GM20431 (cell line): ENCODE results near the gene MAP6.

Source experiments
- in situ Hi-C: fragments of 300-500 bp; cut with MseI, MboI; formaldehyde crosslinking; loops from one replicate; pipeline ENCODE4 v1.15.0; 2020; ENCODE audit warnings: low sequenced_read_pairs; ENCODE audit not compliant: unreplicated experiment

MAP6 gene

DNA sequence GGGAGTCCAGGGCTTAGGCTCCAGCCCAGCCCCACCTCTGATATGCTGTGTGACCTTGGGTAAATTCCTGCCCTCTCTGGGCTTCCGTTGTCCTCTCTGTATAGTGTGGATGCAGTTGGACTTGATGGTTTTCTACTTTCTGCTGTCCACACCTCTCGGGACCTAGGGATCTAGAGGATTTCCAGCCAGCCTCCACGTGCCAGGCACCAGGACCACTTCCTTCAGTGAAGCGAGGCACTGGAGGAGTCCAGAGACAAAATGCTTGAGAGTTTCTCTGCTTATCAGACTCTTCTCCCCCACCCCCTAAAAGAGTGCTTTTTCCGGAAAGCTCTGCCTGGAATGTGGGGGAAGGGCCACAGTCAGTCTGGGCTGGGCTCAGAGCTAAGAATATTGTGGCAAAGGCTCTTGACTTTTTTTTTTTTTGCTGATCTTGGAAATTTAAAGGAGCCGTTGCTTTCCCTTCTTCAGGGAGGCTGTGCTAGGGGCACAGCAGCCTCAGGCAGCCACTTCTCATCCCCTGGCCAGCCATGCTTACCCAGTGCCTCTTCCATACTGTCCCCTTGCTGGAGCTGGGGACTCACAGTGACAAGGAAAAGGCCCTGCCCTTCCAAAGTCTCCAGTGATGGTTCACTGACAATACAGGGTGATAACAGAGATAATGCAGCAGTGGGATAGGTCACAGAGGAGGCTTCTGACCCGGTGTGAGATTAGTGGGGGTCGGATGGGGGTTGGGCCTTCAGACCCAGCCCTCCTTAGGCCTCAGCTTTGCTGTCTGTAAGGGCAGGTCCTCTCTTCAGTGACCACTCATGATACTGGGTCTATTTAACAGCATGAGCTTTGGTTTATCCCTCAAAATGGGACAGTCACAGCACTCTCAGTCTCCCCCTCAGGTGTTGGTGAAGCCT, 109.6 kb downstream of the MAP6 start:
- in situ Hi-C loops, result no loop called here

DNA sequence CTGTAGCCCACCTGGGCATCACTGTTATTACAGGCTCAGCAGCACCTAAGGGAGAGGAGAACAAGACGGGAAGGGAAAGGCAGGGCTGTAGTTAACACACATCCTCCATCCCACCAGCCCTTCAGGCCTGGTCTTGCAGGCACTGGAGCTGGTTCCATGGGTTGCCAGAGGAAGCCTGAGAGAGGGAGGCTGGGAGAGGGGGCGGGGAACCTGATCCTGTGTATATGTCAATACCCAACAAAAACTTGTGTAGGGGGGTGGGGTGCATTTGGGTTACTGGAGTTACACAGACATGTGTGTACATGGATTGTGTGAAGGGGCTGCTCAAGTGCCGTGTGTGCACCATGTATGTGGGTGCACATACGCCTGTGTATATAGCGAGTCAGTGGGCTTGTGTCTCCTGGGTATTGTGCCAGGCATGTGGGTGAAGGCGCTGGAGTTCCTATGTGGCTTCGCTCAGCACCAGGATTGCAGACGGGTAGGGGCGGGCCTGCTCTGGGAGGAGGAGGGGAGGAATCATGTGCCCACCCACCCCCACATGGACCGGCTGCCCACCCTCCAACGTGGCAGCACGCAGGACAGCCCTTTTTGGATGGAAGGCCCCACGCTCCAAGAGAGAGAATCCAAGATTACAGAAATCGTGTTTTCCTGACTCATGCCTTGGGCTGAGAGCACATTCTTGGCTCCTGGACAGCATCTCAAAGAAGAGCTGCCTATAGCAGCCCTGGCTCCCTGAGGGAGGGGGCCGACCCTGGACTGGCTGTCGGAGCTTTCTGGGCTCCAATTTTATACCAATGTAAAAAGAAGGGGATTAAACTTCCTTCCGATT, 111.0 kb downstream of the MAP6 start:
- in situ Hi-C loops, result no loop called here

DNA sequence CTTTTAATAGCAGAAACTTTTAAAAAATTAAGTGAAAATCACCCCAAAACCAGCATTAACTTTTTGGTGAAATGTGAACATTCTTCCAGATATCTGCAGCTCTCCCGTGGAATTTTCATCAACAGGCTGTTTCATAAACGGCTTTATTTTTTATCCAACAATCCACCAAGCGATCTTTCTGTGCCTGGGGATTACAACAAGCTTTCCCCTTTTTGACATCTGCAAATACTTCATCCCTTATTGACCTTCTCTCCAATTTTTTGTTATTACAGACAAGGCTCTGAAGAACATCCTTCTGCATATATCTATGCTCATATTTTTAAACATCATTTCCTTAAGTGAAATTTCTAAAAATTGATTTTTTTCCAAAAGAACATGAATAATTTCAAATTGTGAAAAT, 112.6 kb downstream of the MAP6 start:
- in situ Hi-C loops, result no loop called here

- in situ Hi-C loops, result no loop called here
Observed at GRCh38 chr11:75555079-75555811, 113.6 kb downstream of the MAP6 start.

GRCh38 chr11:75554258-75555022, 114.4 kb downstream of the MAP6 start:
- in situ Hi-C loops, result no loop called here

DNA sequence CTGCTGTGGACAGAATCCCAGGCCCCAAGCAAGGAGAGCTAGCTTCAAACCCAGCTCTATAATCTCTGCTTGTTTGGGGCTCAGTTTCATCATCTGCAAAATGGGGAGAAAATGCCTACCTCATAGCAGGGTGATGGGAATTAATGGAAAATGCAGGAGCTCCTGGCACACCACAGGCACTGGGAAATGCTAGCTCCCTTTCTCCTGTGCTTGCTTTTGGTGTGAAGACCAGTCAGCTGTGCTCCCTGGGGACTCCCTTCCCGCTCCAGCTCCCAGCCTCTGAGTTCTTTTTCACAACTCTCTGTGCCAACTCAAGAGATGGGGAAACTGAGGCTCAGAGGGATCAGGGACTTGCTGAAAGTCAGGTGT, 115.0 kb downstream of the MAP6 start:
- in situ Hi-C loops, result no loop called here

DNA sequence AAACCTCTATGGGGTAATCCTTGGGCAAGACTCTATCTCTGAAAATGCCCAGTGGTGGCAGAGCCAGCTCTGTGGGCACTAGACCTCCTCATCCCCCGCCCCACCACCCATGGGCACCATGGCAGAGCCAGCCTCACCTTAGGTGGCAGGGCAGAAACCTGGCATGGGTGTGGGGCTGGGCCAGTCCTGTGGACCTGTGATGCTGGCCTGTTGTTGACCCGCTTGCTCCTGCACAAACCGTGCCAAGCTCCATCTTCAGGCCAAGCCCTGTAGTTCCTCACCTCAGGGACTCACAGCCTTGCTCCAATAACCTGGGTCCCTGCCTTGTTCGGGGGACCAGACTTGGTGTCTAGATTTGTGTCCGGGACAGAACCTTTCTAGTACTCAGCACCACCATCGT, 115.7 kb downstream of the MAP6 start:
- in situ Hi-C loops, result no loop called here

GRCh38 chr11:75549370-75549958, 119.4 kb downstream of the MAP6 start:
- in situ Hi-C loops, result no loop called here

DNA sequence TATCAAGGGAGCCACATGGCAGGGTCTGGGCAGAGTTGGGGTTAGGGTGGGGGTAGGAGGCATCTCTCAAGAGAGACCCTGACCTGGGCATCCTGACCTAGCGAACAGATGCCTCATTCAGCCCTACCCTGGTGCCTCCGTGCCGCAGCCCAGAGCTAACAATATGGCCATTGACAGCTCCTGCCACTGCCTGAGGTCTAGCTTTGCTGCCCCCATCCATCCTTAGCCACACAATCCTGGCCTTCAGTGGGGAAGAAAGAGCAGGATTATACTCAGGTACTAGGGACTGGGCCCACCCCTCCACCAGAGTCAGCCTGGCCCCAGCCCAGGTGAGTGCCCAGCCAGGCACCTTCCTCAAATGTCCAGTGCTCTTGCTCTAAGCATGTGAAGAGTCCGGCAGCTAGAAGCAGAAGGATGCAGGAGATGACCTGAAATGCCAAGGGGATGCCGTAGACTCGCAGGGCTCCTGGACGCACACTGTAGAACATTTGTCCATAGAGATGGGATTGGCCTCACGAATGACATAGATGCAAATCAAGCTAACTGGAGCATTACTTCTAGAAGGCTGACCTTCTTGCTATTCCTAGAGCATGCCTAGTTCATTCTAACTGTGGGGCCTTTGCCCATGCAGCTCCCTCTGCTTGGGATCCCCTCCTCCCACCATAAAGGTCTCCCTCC, 120.1 kb downstream of the MAP6 start:
- in situ Hi-C loops, result no loop called here

GRCh38 chr11:75547617-75548058, 121.2 kb downstream of the MAP6 start:
- in situ Hi-C loops, result no loop called here

DNA sequence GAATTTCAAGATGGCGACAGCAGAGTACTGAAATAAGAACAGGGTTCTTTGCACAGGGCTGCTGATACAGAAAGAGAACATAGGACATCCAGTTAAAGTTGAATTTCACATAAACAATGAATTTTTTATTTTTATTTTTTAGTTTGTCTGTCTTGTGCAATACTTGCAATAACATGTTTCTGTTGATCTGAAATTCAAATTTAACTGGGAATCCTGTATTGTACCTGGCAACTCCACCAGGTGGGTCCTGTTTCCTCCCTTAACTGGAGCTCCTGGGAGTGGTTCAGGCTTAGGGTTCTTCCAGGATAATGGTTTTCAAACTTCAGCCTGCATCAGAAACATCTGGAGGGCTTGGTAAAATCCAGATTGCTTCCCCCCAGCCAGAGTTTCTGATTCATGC, 121.7 kb downstream of the MAP6 start:
- in situ Hi-C loops, result no loop called here

GRCh38 chr11:75543806-75544205, 125.0 kb downstream of the MAP6 start:
- in situ Hi-C loops, result no loop called here

DNA sequence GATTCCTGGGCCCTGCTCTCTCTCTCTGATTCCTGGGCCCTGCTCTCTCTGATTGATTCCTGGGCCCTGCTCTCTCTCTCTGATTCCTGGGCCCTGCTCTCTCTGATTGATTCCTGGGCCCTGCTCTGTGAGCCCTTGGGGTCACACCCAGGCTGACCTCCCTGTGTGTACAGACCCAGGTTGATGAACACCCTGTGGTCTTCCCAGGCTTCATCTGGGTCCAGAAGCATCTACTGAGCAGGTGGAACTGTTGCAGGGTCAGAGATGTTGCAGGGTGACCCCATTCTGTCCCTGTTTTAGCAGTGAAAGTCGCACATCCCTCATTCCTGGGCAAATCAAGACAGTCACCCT, 126.8 kb downstream of the MAP6 start:
- in situ Hi-C loops, result no loop called here

- in situ Hi-C loops, result no loop called here
Observed at GRCh38 chr11:75541193-75542087, 127.4 kb downstream of the MAP6 start.

DNA sequence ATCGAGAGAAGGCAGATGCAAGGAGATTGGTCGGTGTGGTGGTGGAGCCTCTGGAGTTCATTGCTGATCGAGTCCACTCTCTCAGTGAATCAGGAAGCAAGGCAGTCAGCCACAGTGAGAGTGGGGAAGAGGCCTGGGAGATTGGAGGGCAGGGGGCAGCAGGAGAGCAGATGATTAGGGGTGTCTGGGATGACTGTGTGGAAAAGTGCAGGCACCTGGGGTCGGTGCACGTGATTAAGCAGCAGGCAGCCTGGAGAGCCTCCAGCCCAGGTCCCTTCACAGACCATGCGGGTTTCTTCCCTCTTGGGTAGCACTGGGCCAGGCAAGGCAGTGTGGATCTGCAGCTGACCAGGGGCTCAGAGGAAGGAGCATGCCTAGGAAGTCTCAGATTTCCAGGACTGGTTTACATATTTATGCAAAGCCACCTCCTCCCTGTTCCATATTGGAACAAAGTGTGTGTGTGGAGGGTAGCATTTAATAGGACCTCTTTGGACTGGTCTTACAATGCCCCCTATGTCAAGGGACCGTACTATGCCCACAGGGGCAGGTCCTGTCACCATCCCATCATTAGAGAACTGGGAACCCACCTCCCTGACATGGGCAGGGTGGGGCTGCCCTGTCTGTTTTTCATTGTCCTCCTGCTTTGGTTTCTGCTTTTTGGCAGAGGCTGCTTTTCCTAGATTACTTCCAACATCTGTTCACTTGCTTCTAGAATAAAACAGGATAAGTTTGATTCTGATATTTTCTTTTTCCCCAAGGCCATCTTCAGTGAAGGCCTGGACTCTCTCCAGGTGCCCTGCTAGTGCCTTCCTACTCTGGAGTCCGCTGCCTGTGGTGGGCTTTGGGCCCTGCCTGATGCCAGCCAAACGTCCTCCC, 129.1 kb downstream of the MAP6 start:
- in situ Hi-C loops, result no loop called here

- in situ Hi-C loops, result no loop called here
Observed at GRCh38 chr11:75538150-75538942, 130.5 kb downstream of the MAP6 start.
